Karpas-422 (cell line): ENCODE data around the gene ZFHX2. TPM values are rescaled to one million over a fixed set of nuclear protein-coding genes. Genes with fewer than 3 reads are reported as not detected.

ENCODE experiments used
- DNase-seq: peaks from one replicate; pipeline ENCODE4 v3.0.0-alpha.2; 2015
- H2AFZ ChIP-seq: fragments of 200-600 bp; sonication (generic); 2 replicates; pipeline ENCODE4 v1.6.1; 2014; ENCODE audit warnings: antibody characterized with exemption, low read length, mixed read lengths
- H3K27ac ChIP-seq: fragments of 200-600 bp; sonication (generic); 2 replicates; pipeline ENCODE4 v1.5.1; 2014; ENCODE audit warnings: mild to moderate bottlenecking, low read length, moderate library complexity
- H3K27me3 ChIP-seq: fragments of 200-600 bp; sonication (generic); 2 replicates; pipeline ENCODE4 v1.6.1; 2014; ENCODE audit warnings: low read length, mixed read lengths
- H3K36me3 ChIP-seq: fragments of 200-600 bp; sonication (generic); 2 replicates; pipeline ENCODE4 v1.6.1; 2014; ENCODE audit warnings: low read length, mixed read lengths; ENCODE audit not compliant: insufficient read depth
- H3K4me1 ChIP-seq: fragments of 200-600 bp; sonication (generic); 2 replicates; pipeline ENCODE4 v1.6.1; 2014; ENCODE audit warnings: mild to moderate bottlenecking, low read length, mixed read lengths
- H3K4me2 ChIP-seq: fragments of 200-600 bp; sonication (generic); 2 replicates; pipeline ENCODE4 v1.6.1; 2014; ENCODE audit warnings: low read length, low read depth, mild to moderate bottlenecking; ENCODE audit not compliant: poor library complexity, severe bottlenecking
- H3K4me3 ChIP-seq: fragments of 200-600 bp; sonication (generic); 2 replicates; pipeline ENCODE4 v1.5.1; 2014; ENCODE audit warnings: mild to moderate bottlenecking, antibody characterized with exemption, low read length, mixed read lengths
- H3K79me2 ChIP-seq: fragments of 200-600 bp; sonication (generic); 2 replicates; pipeline ENCODE4 v1.6.1; 2014; ENCODE audit warnings: mild to moderate bottlenecking, low read length, mixed read lengths
- H3K9ac ChIP-seq: fragments of 200-600 bp; sonication (generic); 2 replicates; pipeline ENCODE4 v1.6.0; 2014; ENCODE audit warnings: low read length
- H3K9me2 ChIP-seq: fragments of 200-600 bp; sonication (generic), shearing (Covaris generic); replicated peaks from 2 replicates; pipeline ENCODE4 v1.6.0; 2014; ENCODE audit warnings: mild to moderate bottlenecking, low read length, moderate library complexity; ENCODE audit not compliant: insufficient read depth
- H3K9me3 ChIP-seq: fragments of 300-700, 200-600 bp; sonication (generic); 2 replicates; pipeline ENCODE4 v1.6.1; 2014; ENCODE audit warnings: low read length, mixed read lengths
- H4K20me1 ChIP-seq: fragments of 200-600 bp; sonication (generic); 2 replicates; pipeline ENCODE4 v1.6.1; 2014; ENCODE audit warnings: mild to moderate bottlenecking, antibody characterized with exemption, low read length, low read depth; ENCODE audit not compliant: insufficient read depth
- total RNA-seq: library from RNA; depleted of rRNA; stranded (reverse); fragments of >200 nt; shearing (Covaris generic); gene quantifications from 2 replicates; pipeline ENCODE4 v1.2.3, GENCODE V29; 2014; ENCODE audit warnings: low replicate concordance

ZFHX2 gene
- total RNA-seq, 1 experiment from 2014 or later = 0.07 TPM

DNA sequence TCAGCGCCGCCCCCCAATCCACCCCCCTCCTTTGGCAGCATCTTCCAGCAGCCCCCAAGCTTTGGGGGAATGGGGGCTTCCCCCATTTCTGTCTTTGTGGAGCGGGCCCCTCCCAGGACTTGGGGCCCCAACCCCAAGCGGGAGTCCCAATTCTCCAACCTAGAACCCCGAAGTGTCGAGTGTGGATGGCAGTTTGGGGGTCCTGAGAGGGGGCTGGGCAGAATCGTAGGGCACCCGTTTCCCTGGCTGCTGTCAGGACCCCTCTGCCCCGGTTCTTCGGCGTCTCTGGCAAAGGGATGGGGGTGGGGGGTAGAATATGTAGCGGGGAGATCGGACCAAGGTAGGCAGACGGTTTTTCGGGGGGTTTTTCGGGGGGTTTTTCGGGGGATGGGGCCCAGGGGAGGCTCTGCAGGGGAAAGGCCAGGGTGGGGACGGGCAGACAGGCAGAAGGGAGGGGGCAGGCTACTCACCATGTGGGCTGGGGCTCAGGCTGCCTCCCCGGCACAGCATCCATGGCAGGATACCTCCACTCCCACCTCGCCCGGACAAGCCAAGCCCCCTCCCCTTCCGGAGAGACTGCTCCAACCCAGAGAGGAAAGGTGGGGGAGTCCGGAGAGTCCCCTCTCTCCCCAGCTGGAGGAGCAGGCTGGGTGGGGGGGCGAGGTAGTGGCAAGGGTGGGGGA, 26.3 kb upstream of the ZFHX2 start:
- no peaks in the 10 kb centered on the region for H3K9me2 ChIP-seq
- H2AFZ ChIP-seq = no peak overlapping the region

DNA sequence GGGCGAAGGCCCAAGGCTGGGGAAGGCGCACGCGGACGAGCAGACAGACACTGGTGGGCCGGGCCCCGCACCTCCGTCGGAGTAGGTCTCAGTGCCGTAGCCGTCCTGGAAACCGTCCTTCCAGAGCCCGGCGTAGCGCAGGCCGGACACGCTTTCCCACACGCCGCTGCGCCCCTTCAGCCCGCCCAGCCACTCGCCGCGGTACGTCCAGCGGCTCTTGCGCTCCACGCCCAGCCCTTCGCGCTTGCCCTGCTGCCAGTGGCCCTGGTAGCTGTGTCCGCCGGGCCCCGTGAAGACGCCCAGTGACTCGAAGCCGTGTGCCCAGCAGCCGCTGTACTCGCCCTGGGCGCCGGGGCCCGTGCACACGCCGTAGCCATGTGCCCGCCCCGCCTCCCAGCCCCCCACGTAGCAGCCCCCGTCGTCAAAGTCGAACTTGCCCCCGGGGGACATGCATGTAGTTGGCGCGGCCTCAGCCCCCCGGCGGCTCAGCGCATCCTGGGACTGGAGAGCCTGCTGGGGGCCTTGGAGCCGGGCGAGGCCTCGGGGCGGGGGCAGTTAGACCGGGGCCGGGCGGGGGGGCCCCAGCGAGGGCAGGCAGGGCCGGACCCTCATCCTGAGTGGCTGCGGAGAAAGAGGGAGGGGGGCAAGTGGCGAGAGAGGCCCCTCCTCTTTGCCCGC, 25.6 kb upstream of the ZFHX2 start:
- Histone ChIP-seq H2AFZ (no peak overlapping the region), H3K4me3 (no peak overlapping the region), H3K9ac (no peak overlapping the region), H3K4me2 (no peak overlapping the region), H3K36me3 (no peaks in the 10 kb centered on the region), H3K79me2 (no peaks in the 10 kb centered on the region), H3K27me3 (no peaks in the 10 kb centered on the region), H3K9me3 (no peaks in the 10 kb centered on the region), H3K27ac (no peak overlapping the region), H3K4me1 (no peaks in the 10 kb centered on the region), H3K9me2 (no peaks in the 10 kb centered on the region), H4K20me1 (no peaks in the 10 kb centered on the region)
- no peak for DNase-seq

More for the DNA sequence above, 26.3 kb upstream of the ZFHX2 start:
- Histone ChIP-seq H3K9ac (no peak overlapping the region), H3K9me3 (no peaks in the 10 kb centered on the region), H4K20me1 (no peaks in the 10 kb centered on the region), H3K27me3 (no peaks in the 10 kb centered on the region), H3K4me2 (no peak overlapping the region), H3K4me3 (no peak overlapping the region), H3K4me1 (no peaks in the 10 kb centered on the region), H3K79me2 (no peaks in the 10 kb centered on the region), H3K36me3 (no peaks in the 10 kb centered on the region), H3K27ac (no peak overlapping the region)
- DNase-seq = no peak

GRCh38 chr14:23573384-23574015, 21.9 kb upstream of the ZFHX2 start:
- peaks cover 16% of the 10 kb centered on the region for H3K4me1 ChIP-seq
- DNase-seq = no peak
- H3K79me2 ChIP-seq = peaks cover under 1% of the 10 kb centered on the region; the same call in 1 of the 2 replicates
- no peaks in the 10 kb centered on the region for H3K36me3 ChIP-seq
- no peaks in the 10 kb centered on the region for H3K27me3 ChIP-seq
- H3K4me3 ChIP-seq = no peak overlapping the region
- no peak overlapping the region for H3K9ac ChIP-seq
- no peaks in the 10 kb centered on the region for H3K9me2 ChIP-seq
- no peak overlapping the region for H3K4me2 ChIP-seq
- no peak overlapping the region for H3K27ac ChIP-seq
- H4K20me1 ChIP-seq = no peaks in the 10 kb centered on the region
- no peaks in the 10 kb centered on the region for H3K9me3 ChIP-seq
- no peak overlapping the region for H2AFZ ChIP-seq

- no peak overlapping the region for H3K4me2 ChIP-seq
- H2AFZ ChIP-seq = no peak overlapping the region
- H3K27me3 ChIP-seq = no peaks in the 10 kb centered on the region
- peaks cover 22% of the 10 kb centered on the region for H3K4me1 ChIP-seq
- no peaks in the 10 kb centered on the region for H3K9me3 ChIP-seq
- no peak overlapping the region for H3K27ac ChIP-seq
- no peak overlapping the region for H3K9ac ChIP-seq
- no peak for DNase-seq
- H3K36me3 ChIP-seq = no peaks in the 10 kb centered on the region
- no peaks in the 10 kb centered on the region for H4K20me1 ChIP-seq
- H3K9me2 ChIP-seq = no peaks in the 10 kb centered on the region
- peaks cover 6% of the 10 kb centered on the region for H3K79me2 ChIP-seq
- no peak overlapping the region for H3K4me3 ChIP-seq
Measured at GRCh38 chr14:23572836-23573235, 21.3 kb upstream of the ZFHX2 start.

DNA sequence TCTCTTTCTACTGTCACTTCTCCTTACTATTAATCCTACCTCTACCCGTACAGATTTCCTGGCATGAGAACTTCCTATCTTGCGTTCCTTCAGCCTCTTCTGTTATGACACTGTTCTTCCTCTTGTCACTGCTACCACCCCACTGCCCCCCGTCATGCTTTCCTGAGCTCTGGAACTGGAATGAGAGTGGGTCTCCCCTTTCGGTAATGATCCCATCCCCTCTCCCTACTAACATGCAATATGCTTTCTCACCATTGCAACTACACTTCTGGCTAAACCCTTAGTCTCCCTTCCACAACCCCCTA, 20.9 kb upstream of the ZFHX2 start:
- Histone ChIP-seq H3K79me2 (peaks cover 6% of the 10 kb centered on the region), H3K4me3 (no peak overlapping the region), H2AFZ (no peak overlapping the region), H3K36me3 (no peaks in the 10 kb centered on the region), H3K9me2 (no peaks in the 10 kb centered on the region), H3K9ac (no peak overlapping the region), H3K9me3 (no peaks in the 10 kb centered on the region), H3K4me1 (peaks cover 24% of the 10 kb centered on the region), H3K4me2 (no peak overlapping the region), H3K27ac (no peak overlapping the region), H4K20me1 (no peaks in the 10 kb centered on the region), H3K27me3 (no peaks in the 10 kb centered on the region)
- DNase-seq = no peak

- peaks cover 24% of the 10 kb centered on the region for H3K4me1 ChIP-seq
- no peaks in the 10 kb centered on the region for H4K20me1 ChIP-seq
- H3K9ac ChIP-seq = no peak overlapping the region
- no peak overlapping the region for H3K4me2 ChIP-seq
- DNase-seq = no peak
- no peak overlapping the region for H2AFZ ChIP-seq
- H3K9me2 ChIP-seq = no peaks in the 10 kb centered on the region
- H3K79me2 ChIP-seq = peaks cover 10% of the 10 kb centered on the region
- no peaks in the 10 kb centered on the region for H3K9me3 ChIP-seq
- no peaks in the 10 kb centered on the region for H3K27me3 ChIP-seq
- H3K27ac ChIP-seq = no peak overlapping the region
- no peaks in the 10 kb centered on the region for H3K36me3 ChIP-seq
- no peak overlapping the region for H3K4me3 ChIP-seq
Measured at GRCh38 chr14:23571701-23572523, 20.3 kb upstream of the ZFHX2 start.

- Histone ChIP-seq H3K27me3 (no peaks in the 10 kb centered on the region), H3K9me3 (no peaks in the 10 kb centered on the region), H3K27ac (no peak overlapping the region), H3K4me3 (no peak overlapping the region), H3K79me2 (peaks cover 20% of the 10 kb centered on the region), H4K20me1 (no peaks in the 10 kb centered on the region), H2AFZ (no peak overlapping the region), H3K36me3 (peaks cover 2% of the 10 kb centered on the region; the same call in 1 of the 2 replicates), H3K9me2 (no peaks in the 10 kb centered on the region), H3K4me2 (no peak overlapping the region), H3K9ac (no peak overlapping the region), H3K4me1 (peaks cover 34% of the 10 kb centered on the region)
- no peak for DNase-seq
Measured at GRCh38 chr14:23570806-23571483, 19.4 kb upstream of the ZFHX2 start.
